Smooth muscle cell (in vitro differentiated cells): ENCODE measurements around the gene SLC25A5. TPM values are rescaled to one million over a fixed set of nuclear protein-coding genes. Genes with fewer than 3 reads are reported as not detected.
A peak's percentile ranks its signal among the peaks of the same experiment; 100 is the strongest.

Source experiments
- DNase-seq: peaks from one replicate; lab custom pipeline; 2025; ENCODE audit not compliant: unreplicated experiment; lab: John Stamatoyannopoulos, UW
- H2AFZ ChIP-seq: fragments of 200-600 bp; sonication (generic); 2 replicates; pipeline ENCODE4 v1.6.0; 2016; ENCODE audit warnings: antibody characterized with exemption, low read depth, mild to moderate bottlenecking
- H3F3A ChIP-seq: fragments of 200-600 bp; sonication (generic); 2 replicates; pipeline ENCODE4 v1.6.0; 2017; ENCODE audit warnings: antibody characterized with exemption, low read depth
- H3K27ac ChIP-seq: fragments of 200-600 bp; sonication (generic); 2 replicates; pipeline ENCODE4 v1.5.1; 2016; ENCODE audit warnings: low read depth, mild to moderate bottlenecking
- H3K27me3 ChIP-seq: fragments of 200-600 bp; sonication (generic); 2 replicates; pipeline ENCODE4 v1.6.1; 2016; ENCODE audit warnings: low read depth, mild to moderate bottlenecking
- H3K36me3 ChIP-seq: fragments of 200-600 bp; sonication (generic); 2 replicates; pipeline ENCODE4 v1.5.1; 2016; ENCODE audit warnings: low read depth
- H3K4me1 ChIP-seq: fragments of 200-600 bp; sonication (generic); 2 replicates; pipeline ENCODE4 v1.5.1; 2016; ENCODE audit warnings: low read depth
- H3K4me2 ChIP-seq: fragments of 200-600 bp; sonication (generic); 2 replicates; pipeline ENCODE4 v1.6.0; 2016; ENCODE audit warnings: mild to moderate bottlenecking
- H3K4me3 ChIP-seq: fragments of 200-600 bp; sonication (generic); 2 replicates; pipeline ENCODE4 v1.5.1; 2016; ENCODE audit warnings: mild to moderate bottlenecking
- H3K79me2 ChIP-seq: fragments of 200-600 bp; sonication (generic); 2 replicates; pipeline ENCODE4 v1.6.0; 2016; ENCODE audit warnings: low read depth, mild to moderate bottlenecking
- H3K9ac ChIP-seq: fragments of 200-600 bp; sonication (generic); 2 replicates; pipeline ENCODE4 v1.6.0; 2016; ENCODE audit warnings: low read depth
- H3K9me3 ChIP-seq: fragments of 200-600 bp; sonication (generic); replicated peaks from 2 replicates; pipeline ENCODE4 v1.5.1; 2016; ENCODE audit warnings: low read depth
- H4K20me1 ChIP-seq: fragments of 200-600 bp; sonication (generic); 2 replicates; pipeline ENCODE4 v1.6.0; 2016; ENCODE audit warnings: low read depth
- WGBS: methylation state at CpG from one replicate; pipeline ENCODE4 v1.1.7; 2016; ENCODE audit warnings: low lambda C conversion rate; 5-methylcytosine and 5-hydroxymethylcytosine counted together
- polyA plus RNA-seq: library from polyadenylated mRNA; unstranded; fragments of >200 nt; fragmentation: Nextera tagmentation; extraction: Ambion mirVana; gene quantifications from 2 replicates; pipeline ENCODE4 v1.2.1, GENCODE V29; 2016
- total RNA-seq: library from RNA; depleted of rRNA; stranded (reverse); fragments of >200 nt; gene quantifications from 2 replicates; pipeline ENCODE4 v1.2.3, GENCODE V29; 2014
- TF ChIP-seq, protein P1 (sequence below): fragments of 200-600 bp; sonication (generic); IDR thresholded peaks from 2 replicates; pipeline ENCODE4 v1.5.1; 2017; ENCODE audit warnings: borderline replicate concordance, mild to moderate bottlenecking, antibody characterized with exemption; ENCODE audit not compliant: insufficient read depth, poor library complexity, severe bottlenecking

The SLC25A5 gene
- total and polyA plus RNA-seq, 2 experiments from 2014 or later, result 112 to 155 TPM

DNA sequence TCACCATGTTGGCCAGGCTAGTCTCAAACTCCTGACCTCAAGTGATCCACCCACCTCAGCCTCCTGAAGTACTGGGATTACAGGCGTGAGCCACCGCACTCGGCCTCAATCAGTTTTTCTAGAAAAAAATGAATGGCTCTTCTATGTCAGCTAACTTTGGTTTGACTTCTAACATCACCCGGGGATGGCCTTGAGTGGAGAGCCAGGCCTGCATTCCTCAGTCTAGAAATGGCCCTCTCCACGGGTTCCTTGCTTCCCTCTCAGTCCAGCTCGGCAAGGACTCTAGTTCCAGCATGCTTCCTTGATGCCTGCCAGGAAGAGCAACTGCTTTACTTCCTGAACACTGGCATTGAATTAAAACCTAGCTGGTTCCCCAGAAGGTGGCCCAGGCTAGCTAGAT, 39.0 kb downstream of the SLC25A5 start:
- WGBS, result 89% methylated on average over 6 of the region's 6 CpGs
- no peak overlapping the region for H3K4me2 ChIP-seq
- H3K4me3 ChIP-seq, result no peak overlapping the region
- no peaks in the 10 kb centered on the region for H3K9me3 ChIP-seq
- TF ChIP-seq, protein P1, sequence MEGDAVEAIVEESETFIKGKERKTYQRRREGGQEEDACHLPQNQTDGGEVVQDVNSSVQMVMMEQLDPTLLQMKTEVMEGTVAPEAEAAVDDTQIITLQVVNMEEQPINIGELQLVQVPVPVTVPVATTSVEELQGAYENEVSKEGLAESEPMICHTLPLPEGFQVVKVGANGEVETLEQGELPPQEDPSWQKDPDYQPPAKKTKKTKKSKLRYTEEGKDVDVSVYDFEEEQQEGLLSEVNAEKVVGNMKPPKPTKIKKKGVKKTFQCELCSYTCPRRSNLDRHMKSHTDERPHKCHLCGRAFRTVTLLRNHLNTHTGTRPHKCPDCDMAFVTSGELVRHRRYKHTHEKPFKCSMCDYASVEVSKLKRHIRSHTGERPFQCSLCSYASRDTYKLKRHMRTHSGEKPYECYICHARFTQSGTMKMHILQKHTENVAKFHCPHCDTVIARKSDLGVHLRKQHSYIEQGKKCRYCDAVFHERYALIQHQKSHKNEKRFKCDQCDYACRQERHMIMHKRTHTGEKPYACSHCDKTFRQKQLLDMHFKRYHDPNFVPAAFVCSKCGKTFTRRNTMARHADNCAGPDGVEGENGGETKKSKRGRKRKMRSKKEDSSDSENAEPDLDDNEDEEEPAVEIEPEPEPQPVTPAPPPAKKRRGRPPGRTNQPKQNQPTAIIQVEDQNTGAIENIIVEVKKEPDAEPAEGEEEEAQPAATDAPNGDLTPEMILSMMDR, result no peak
- no peak for DNase-seq
- H2AFZ ChIP-seq, result no peak overlapping the region
- H3K9ac ChIP-seq, result no peak overlapping the region
- H3K27me3 ChIP-seq, result no peaks in the 10 kb centered on the region
- H3K79me2 ChIP-seq, result no peaks in the 10 kb centered on the region
- no peaks in the 10 kb centered on the region for H3K4me1 ChIP-seq
- H3K36me3 ChIP-seq, result no peaks in the 10 kb centered on the region
- no peak overlapping the region for H3K27ac ChIP-seq
- H3F3A ChIP-seq, result no peaks in the 10 kb centered on the region
- no peaks in the 10 kb centered on the region for H4K20me1 ChIP-seq

DNA sequence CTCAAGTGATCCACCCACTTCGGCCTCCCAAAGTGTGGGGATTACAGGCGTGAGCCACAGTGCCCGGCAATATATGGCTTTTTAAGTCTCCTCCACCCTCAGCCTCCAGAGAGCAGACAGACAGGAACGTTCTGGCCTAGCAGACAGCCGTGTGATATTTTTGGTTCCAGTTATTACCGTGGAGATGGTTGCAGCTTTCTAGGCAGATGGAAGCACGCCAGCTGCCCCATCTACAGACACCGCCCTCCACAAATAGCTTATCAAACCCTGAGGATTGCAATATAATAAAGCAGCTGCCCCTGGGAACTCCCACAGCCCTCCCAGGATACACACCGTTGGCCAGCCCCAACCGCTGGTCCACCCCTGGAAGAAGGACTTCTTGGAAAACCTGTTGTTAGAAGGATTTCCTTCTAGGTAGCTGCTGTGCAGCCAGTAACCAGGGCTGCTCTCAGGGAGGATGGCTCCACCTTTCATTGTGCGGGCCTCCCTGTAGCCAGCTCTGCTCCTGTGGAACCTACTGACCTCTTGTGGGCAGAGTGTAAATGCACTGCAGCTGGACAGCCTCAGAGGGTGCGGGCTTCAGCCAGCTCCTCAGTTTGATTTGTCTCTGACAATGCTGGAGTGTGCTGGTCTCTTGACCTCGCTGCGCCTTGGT, 44.0 kb downstream of the SLC25A5 start:
- H3K27ac ChIP-seq, result no peak overlapping the region
- H3K4me3 ChIP-seq, result no peak overlapping the region
- H3K36me3 ChIP-seq, result no peaks in the 10 kb centered on the region
- 71% methylated on average over 14 of the region's 14 CpGs for WGBS
- no peaks in the 10 kb centered on the region for H3K9me3 ChIP-seq
- H3F3A ChIP-seq, result no peaks in the 10 kb centered on the region
- H3K27me3 ChIP-seq, result no peaks in the 10 kb centered on the region
- TF ChIP-seq, protein P1, result peak; percentile 50
- H2AFZ ChIP-seq, result no peak overlapping the region
- H3K79me2 ChIP-seq, result no peaks in the 10 kb centered on the region
- H3K4me1 ChIP-seq, result no peaks in the 10 kb centered on the region
- H4K20me1 ChIP-seq, result no peaks in the 10 kb centered on the region
- DNase-seq, result no peak
- H3K4me2 ChIP-seq, result no peak overlapping the region
- no peak overlapping the region for H3K9ac ChIP-seq

DNA sequence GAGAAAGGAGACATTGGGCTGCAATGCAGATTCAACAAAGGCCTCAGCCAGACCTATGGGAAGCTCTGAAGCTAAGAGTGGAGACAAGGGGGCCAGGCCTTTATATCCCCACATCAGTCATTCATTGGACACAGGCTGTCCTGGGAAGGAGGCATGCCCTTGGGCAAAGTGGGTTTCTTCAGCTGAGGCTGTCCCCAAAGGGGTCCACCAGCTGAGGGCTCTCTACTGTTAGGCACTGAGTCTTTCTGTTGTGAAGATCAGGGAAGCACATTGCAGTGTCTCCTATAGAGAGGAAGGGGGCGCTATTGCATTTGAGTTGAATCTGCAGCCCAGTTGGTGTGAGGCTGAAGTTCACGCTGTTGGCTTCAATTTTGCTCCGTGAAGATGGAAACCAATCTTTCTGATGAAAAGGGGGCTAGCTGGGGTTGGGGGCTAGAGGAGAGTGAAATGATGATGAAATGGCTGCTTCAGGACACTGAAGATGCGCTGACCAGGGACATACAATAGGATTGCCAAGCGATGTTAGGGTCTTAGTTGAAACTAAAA, 48.0 kb downstream of the SLC25A5 start:
- Histone ChIP-seq H3K36me3 (no peaks in the 10 kb centered on the region), H3F3A (no peaks in the 10 kb centered on the region), H3K9ac (no peak overlapping the region), H3K4me3 (no peak overlapping the region), H3K4me1 (no peaks in the 10 kb centered on the region), H3K4me2 (no peak overlapping the region), H3K27me3 (no peaks in the 10 kb centered on the region), H4K20me1 (no peaks in the 10 kb centered on the region), H2AFZ (peak overlapping the region; percentile 67), H3K9me3 (no peaks in the 10 kb centered on the region), H3K27ac (no peak overlapping the region), H3K79me2 (no peaks in the 10 kb centered on the region)
- 49% methylated on average over 5 of the region's 5 CpGs for WGBS
- TF ChIP-seq, protein P1, result peak; percentile 67
- DNase-seq, result no peak

DNA sequence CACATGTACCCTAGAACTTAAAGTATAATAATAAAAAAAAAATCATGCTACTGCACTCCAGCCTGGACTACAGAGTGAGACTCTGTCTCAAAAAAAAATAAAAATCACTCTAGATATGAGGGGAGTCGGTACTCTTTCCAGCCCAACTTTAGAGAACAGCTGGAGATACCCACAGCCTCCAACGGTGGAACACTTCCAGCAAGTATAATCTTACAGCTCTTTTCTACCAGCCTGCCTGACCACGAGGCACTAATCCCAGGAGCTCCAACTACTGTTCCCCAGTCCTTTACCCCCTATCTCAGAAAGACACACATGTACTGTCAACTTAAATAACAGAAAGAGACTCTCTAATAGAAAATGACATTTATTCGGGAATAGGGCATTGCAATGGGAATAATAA, 50.1 kb downstream of the SLC25A5 start:
- Histone ChIP-seq H3K27me3 (no peaks in the 10 kb centered on the region), H3F3A (no peaks in the 10 kb centered on the region), H3K27ac (no peak overlapping the region), H3K4me1 (no peaks in the 10 kb centered on the region), H4K20me1 (no peaks in the 10 kb centered on the region), H3K9me3 (no peaks in the 10 kb centered on the region), H2AFZ (no peak overlapping the region), H3K36me3 (no peaks in the 10 kb centered on the region), H3K4me3 (no peak overlapping the region), H3K9ac (no peak overlapping the region), H3K79me2 (no peaks in the 10 kb centered on the region), H3K4me2 (no peak overlapping the region)
- 72% methylated on average over 4 of the region's 4 CpGs for WGBS
- no peak for DNase-seq
- TF ChIP-seq, protein P1, result no peak
